GM12878 (cell line): ENCODE data around the gene NIPSNAP3A. TPM values are rescaled to one million over a fixed set of nuclear protein-coding genes. Genes with fewer than 3 reads are reported as not detected.

ENCODE experiments used
- polyA plus RNA-seq, 11 experiments: library from polyadenylated mRNA; depleted of rRNA in 4 of 11; unstranded in 6 of 11; stranded (reverse) in 5 of 11; fragments of >200 nt; fragmentation: Nextera tagmentation in 4 of 11; fragmentation: Illumina TruSeq in 1 of 11; extraction: Ambion mirVana in 4 of 11; extraction: Trizol in 1 of 11; gene quantifications; 1 replicate in 1 of 11; 2 replicates in 10 of 11; pipeline versions ENCODE4 v1.2.1 to v1.2.3, GENCODE V29; 2011 to 2016; ENCODE audit warnings: inconsistent platforms in 2 of 11, missing spikeins in 2 of 11, low read depth in 1 of 11
- total RNA-seq, 4 experiments: library from RNA; depleted of rRNA in 3 of 4; stranded (reverse); fragments of >200 nt in 3 of 4; fragmentation: Illumina TruSeq in 1 of 4; extraction: Trizol in 1 of 4; gene quantifications; 2 replicates each; pipeline versions ENCODE4 v1.2.1 to v1.2.3, GENCODE V29; 2013 to 2021

Gene NIPSNAP3A
- total and polyA plus RNA-seq, 10 of the 15 experiments (the other 5 are each of a cell fraction or from before 2014, with no cell fraction given), result 19.1 to 87.2 (median 34.0) TPM

Other genes with a start within 250 kb of the NIPSNAP3A start
Only the 7 nearest of the 10 such genes appear.
- not detected in 2 replicates for gene OR13C8, start 178.5 kb upstream of the NIPSNAP3A start, total RNA-seq (2014; rRNA removed)
- gene OR13C8, start 178.5 kb upstream of the NIPSNAP3A start, total RNA-seq (2014; rRNA removed; fragmentation: Illumina TruSeq; extraction: Trizol), result not detected in 2 replicates
- not detected in 2 replicates for gene OR13C8, start 178.5 kb upstream of the NIPSNAP3A start, total RNA-seq (2021)
- not detected in 2 replicates for gene OR13C8, start 178.5 kb upstream of the NIPSNAP3A start, polyA plus RNA-seq (2011; rRNA removed)
- not detected in 2 replicates for gene OR13C8, start 178.5 kb upstream of the NIPSNAP3A start, polyA plus RNA-seq (2014; fragmentation: Illumina TruSeq; extraction: Trizol)
- not detected for gene OR13C8, start 178.5 kb upstream of the NIPSNAP3A start, polyA plus RNA-seq (2014; fragmentation: Nextera tagmentation; extraction: Ambion mirVana)
- gene OR13C8, start 178.5 kb upstream of the NIPSNAP3A start, polyA plus RNA-seq (2014; rRNA removed), result not detected in 2 replicates
- gene OR13C8, start 178.5 kb upstream of the NIPSNAP3A start, polyA plus RNA-seq (2016; fragmentation: Nextera tagmentation; extraction: Ambion mirVana), result not detected
- gene OR13C5, start 148.3 kb upstream of the NIPSNAP3A start, total RNA-seq (2014; rRNA removed), result not detected in 2 replicates
- not detected in 2 replicates for gene OR13C5, start 148.3 kb upstream of the NIPSNAP3A start, total RNA-seq (2014; rRNA removed; fragmentation: Illumina TruSeq; extraction: Trizol)
- gene OR13C5, start 148.3 kb upstream of the NIPSNAP3A start, total RNA-seq (2021), result not detected in 2 replicates
- gene OR13C5, start 148.3 kb upstream of the NIPSNAP3A start, polyA plus RNA-seq (2011; rRNA removed), result 0.52 and 0.58 TPM in 2 replicates
- not detected in 2 replicates for gene OR13C5, start 148.3 kb upstream of the NIPSNAP3A start, polyA plus RNA-seq (2014; fragmentation: Illumina TruSeq; extraction: Trizol)
- gene OR13C5, start 148.3 kb upstream of the NIPSNAP3A start, polyA plus RNA-seq (2014; fragmentation: Nextera tagmentation; extraction: Ambion mirVana), result not detected
- not detected in 2 replicates for gene OR13C5, start 148.3 kb upstream of the NIPSNAP3A start, polyA plus RNA-seq (2014; rRNA removed)
- not detected for gene OR13C5, start 148.3 kb upstream of the NIPSNAP3A start, polyA plus RNA-seq (2016; fragmentation: Nextera tagmentation; extraction: Ambion mirVana)
- gene OR13C2, start 142.1 kb upstream of the NIPSNAP3A start, total RNA-seq (2014; rRNA removed), result not detected in 2 replicates
- not detected in 2 replicates for gene OR13C2, start 142.1 kb upstream of the NIPSNAP3A start, total RNA-seq (2014; rRNA removed; fragmentation: Illumina TruSeq; extraction: Trizol)
- not detected in 2 replicates for gene OR13C2, start 142.1 kb upstream of the NIPSNAP3A start, total RNA-seq (2021)
- 0.11 TPM in 1 of 2 replicates, not detected in the other for gene OR13C2, start 142.1 kb upstream of the NIPSNAP3A start, polyA plus RNA-seq (2011; rRNA removed)
- gene OR13C2, start 142.1 kb upstream of the NIPSNAP3A start, polyA plus RNA-seq (2014; fragmentation: Illumina TruSeq; extraction: Trizol), result not detected in 2 replicates
- not detected for gene OR13C2, start 142.1 kb upstream of the NIPSNAP3A start, polyA plus RNA-seq (2014; fragmentation: Nextera tagmentation; extraction: Ambion mirVana)
- gene OR13C2, start 142.1 kb upstream of the NIPSNAP3A start, polyA plus RNA-seq (2014; rRNA removed), result not detected in 2 replicates
- not detected for gene OR13C2, start 142.1 kb upstream of the NIPSNAP3A start, polyA plus RNA-seq (2016; fragmentation: Nextera tagmentation; extraction: Ambion mirVana)
- not detected in 2 replicates for gene OR13C9, start 129.5 kb upstream of the NIPSNAP3A start, total RNA-seq (2014; rRNA removed)
- not detected in 2 replicates for gene OR13C9, start 129.5 kb upstream of the NIPSNAP3A start, total RNA-seq (2014; rRNA removed; fragmentation: Illumina TruSeq; extraction: Trizol)
- gene OR13C9, start 129.5 kb upstream of the NIPSNAP3A start, total RNA-seq (2021), result not detected in 2 replicates
- not detected in 2 replicates for gene OR13C9, start 129.5 kb upstream of the NIPSNAP3A start, polyA plus RNA-seq (2011; rRNA removed)
- not detected in 2 replicates for gene OR13C9, start 129.5 kb upstream of the NIPSNAP3A start, polyA plus RNA-seq (2014; fragmentation: Illumina TruSeq; extraction: Trizol)
- gene OR13C9, start 129.5 kb upstream of the NIPSNAP3A start, polyA plus RNA-seq (2014; fragmentation: Nextera tagmentation; extraction: Ambion mirVana), result not detected
- not detected in 2 replicates for gene OR13C9, start 129.5 kb upstream of the NIPSNAP3A start, polyA plus RNA-seq (2014; rRNA removed)
- not detected for gene OR13C9, start 129.5 kb upstream of the NIPSNAP3A start, polyA plus RNA-seq (2016; fragmentation: Nextera tagmentation; extraction: Ambion mirVana)
- not detected in 2 replicates for gene OR13D1, start 53.2 kb upstream of the NIPSNAP3A start, total RNA-seq (2014; rRNA removed)
- gene OR13D1, start 53.2 kb upstream of the NIPSNAP3A start, total RNA-seq (2014; rRNA removed; fragmentation: Illumina TruSeq; extraction: Trizol), result not detected in 2 replicates
- not detected in 2 replicates for gene OR13D1, start 53.2 kb upstream of the NIPSNAP3A start, total RNA-seq (2021)
- gene OR13D1, start 53.2 kb upstream of the NIPSNAP3A start, polyA plus RNA-seq (2011; rRNA removed), result not detected in 2 replicates
- not detected in 2 replicates for gene OR13D1, start 53.2 kb upstream of the NIPSNAP3A start, polyA plus RNA-seq (2014; fragmentation: Illumina TruSeq; extraction: Trizol)
- not detected for gene OR13D1, start 53.2 kb upstream of the NIPSNAP3A start, polyA plus RNA-seq (2014; fragmentation: Nextera tagmentation; extraction: Ambion mirVana)
- gene OR13D1, start 53.2 kb upstream of the NIPSNAP3A start, polyA plus RNA-seq (2014; rRNA removed), result not detected in 2 replicates
- gene OR13D1, start 53.2 kb upstream of the NIPSNAP3A start, polyA plus RNA-seq (2016; fragmentation: Nextera tagmentation; extraction: Ambion mirVana), result not detected
- 3.1 and 5.3 TPM in 2 replicates for gene NIPSNAP3B, start 16.4 kb downstream of the NIPSNAP3A start, total RNA-seq (2014; rRNA removed)
- gene NIPSNAP3B, start 16.4 kb downstream of the NIPSNAP3A start, total RNA-seq (2014; rRNA removed; fragmentation: Illumina TruSeq; extraction: Trizol), result 3.6 and 4.5 TPM in 2 replicates
- gene NIPSNAP3B, start 16.4 kb downstream of the NIPSNAP3A start, total RNA-seq (2021), result 4.6 and 4.7 TPM in 2 replicates
- 4.3 and 6.6 TPM in 2 replicates for gene NIPSNAP3B, start 16.4 kb downstream of the NIPSNAP3A start, polyA plus RNA-seq (2011; rRNA removed)
- gene NIPSNAP3B, start 16.4 kb downstream of the NIPSNAP3A start, polyA plus RNA-seq (2014; fragmentation: Illumina TruSeq; extraction: Trizol), result 3.8 and 7.6 TPM in 2 replicates
- gene NIPSNAP3B, start 16.4 kb downstream of the NIPSNAP3A start, polyA plus RNA-seq (2014; fragmentation: Nextera tagmentation; extraction: Ambion mirVana), result 1 to 10 TPM; 4.9 to 6.9 TPM
- 2.8 and 4.2 TPM in 2 replicates for gene NIPSNAP3B, start 16.4 kb downstream of the NIPSNAP3A start, polyA plus RNA-seq (2014; rRNA removed)
- 1 to 10 TPM; 4.3 to 5.2 TPM for gene NIPSNAP3B, start 16.4 kb downstream of the NIPSNAP3A start, polyA plus RNA-seq (2016; fragmentation: Nextera tagmentation; extraction: Ambion mirVana)
- 0.44 and 0.45 TPM in 2 replicates for gene ABCA1, start 180.5 kb downstream of the NIPSNAP3A start, total RNA-seq (2014; rRNA removed)
- gene ABCA1, start 180.5 kb downstream of the NIPSNAP3A start, total RNA-seq (2014; rRNA removed; fragmentation: Illumina TruSeq; extraction: Trizol), result 0.27 and 0.32 TPM in 2 replicates
- gene ABCA1, start 180.5 kb downstream of the NIPSNAP3A start, total RNA-seq (2021), result 0.56 and 0.61 TPM in 2 replicates
- 0.01 TPM in 1 of 2 replicates, not detected in the other for gene ABCA1, start 180.5 kb downstream of the NIPSNAP3A start, polyA plus RNA-seq (2011; rRNA removed)
- gene ABCA1, start 180.5 kb downstream of the NIPSNAP3A start, polyA plus RNA-seq (2014; fragmentation: Illumina TruSeq; extraction: Trizol), result 0.16 and 0.19 TPM in 2 replicates
- under 1 TPM; 0.09 to 0.29 TPM for gene ABCA1, start 180.5 kb downstream of the NIPSNAP3A start, polyA plus RNA-seq (2014; fragmentation: Nextera tagmentation; extraction: Ambion mirVana)
- 0.12 and 0.22 TPM in 2 replicates for gene ABCA1, start 180.5 kb downstream of the NIPSNAP3A start, polyA plus RNA-seq (2014; rRNA removed)
- under 1 TPM; 0.09 to 0.12 TPM for gene ABCA1, start 180.5 kb downstream of the NIPSNAP3A start, polyA plus RNA-seq (2016; fragmentation: Nextera tagmentation; extraction: Ambion mirVana)